Pancreas (tissue), 10 donors: ENCODE results near the gene GRIK5. TPM values are rescaled to one million over a fixed set of nuclear protein-coding genes. Genes with fewer than 3 reads are reported as not detected.

Source experiments
- ATAC-seq, 4 donors: fragments of 200-7000 bp; cut with Tn5 transposase; one replicate each; pipeline versions ENCODE4 v1.8.0 to v1.9.1; 2020; ENCODE audit warnings: mild to moderate bottlenecking in 4 of 4, moderate library complexity in 4 of 4
- DNase-seq, 6 donors: peaks; one replicate each; pipeline ENCODE4 v3.0.0-alpha.2; 2020
- FAIRE-seq: peaks from 2 replicates; lab custom pipeline; 2012; peaks lifted over from hg19 to GRCh38; lab: Jason Lieb, UNC
- H3K27ac ChIP-seq, 4 donors: fragments of 200-600 bp; sonication (generic); 1 replicate in 3 of 4; 2 replicates in 1 of 4; pipeline versions ENCODE4 v1.5.0 to v1.8.0; 2020
- H3K27me3 ChIP-seq, 4 donors: fragments of 200-600 bp; one replicate each; pipeline ENCODE4 v1.8.0; 2021
- H3K36me3 ChIP-seq, 3 donors: fragments of 200-600 bp; sonication (generic) in 1 of 3; one replicate each; pipeline versions ENCODE4 v1.5.0 to v1.8.0; 2020 to 2021
- H3K4me1 ChIP-seq, 3 donors: fragments of 200-600 bp; one replicate each; pipeline ENCODE4 v1.8.0; 2021
- H3K4me3 ChIP-seq, 4 donors: fragments of 200-600 bp; sonication (generic) in 2 of 4; one replicate each; pipeline versions ENCODE4 v1.5.0 to v1.8.0; 2020 to 2021
- H3K9me3 ChIP-seq, 4 donors: fragments of 200-600 bp; one replicate each; pipeline ENCODE4 v1.8.0; 2021
- CTCF ChIP-seq, 4 donors: fragments of 200-600 bp; sonication (generic) in 3 of 4; IDR thresholded peaks; one replicate each; pipeline versions ENCODE4 v1.5.0 to v1.8.0; 2021; ENCODE audit warnings: antibody characterized with exemption in 4 of 4
- WGBS, 2 donors: extraction: QIAGEN DNeasy Blood & Tissue Kit; methylation state at CpG; one replicate each; pipeline ENCODE4 v1.1.7; 2013; 5-methylcytosine and 5-hydroxymethylcytosine counted together
- intact Hi-C, 3 donors: fragments of 100-400 bp; cut with DNase I; formaldehyde crosslinking; loops; one replicate each; pipeline versions ENCODE4 v1.11.1 to v1.14.2; 2022
- polyA plus RNA-seq, 2 donors: library from polyadenylated mRNA; stranded (reverse); fragments of 200-250 nt; gene quantifications; one replicate each; pipeline ENCODE4 v1.2.3, GENCODE V29; 2013
- total RNA-seq, 6 donors: library from RNA; stranded (reverse); fragmentation: NEBNext Ultra II Directional in 4 of 6; extraction: Animal tissue kit (Norgen Biotek cat#: 25700) in 4 of 6; gene quantifications; one replicate each; pipeline versions ENCODE4 v1.2.1 to v1.2.4, GENCODE V29; 2021 to 2023
- donor health status: healthy with polysubstance abuse.
- donor health status: DM: no; HTN: no; CAD: no; lungs with moderate emphysema.
- donor health status: DM: no; HTN: no; CAD: no.
- donor health status: control.
- donor health status: control.
- donor health status: Bipolar disorder and iron deficiency.
- donor health status: DM: yes; HTN: yes; CAD: no.
- donor health status: DM: no; HTN: no; CAD: no.
- donor health status: DM: no; HTN: no; CAD: no.
- donor health status: DM: yes; HTN: yes; CAD: no.

Gene GRIK5
- total and polyA plus RNA-seq, 8 donors: 1.9 to 10.5 (median 3.4) TPM

GRCh38 chr19:42074513-42075363 is 4.7 kb upstream of the GRIK5 start:
- Histone ChIP-seq H3K4me3 (peak overlapping the region; percentile 26 to 68 (median 52)), H3K27ac (peak overlapping the region; percentile 83 to 98 (median 92)), H3K27me3 (no peaks in the 10 kb centered on the region), H3K4me1 (peaks cover 0 to 12% (median 10%) of the 10 kb centered on the region in 3 donors), H3K9me3 (no peaks in the 10 kb centered on the region), H3K36me3 (peaks cover 0 to 12% (median 7%) of the 10 kb centered on the region in 3 donors)
- FAIRE-seq (no peak), DNase-seq (peak in 2 of 6 donors; percentile 43 to 47), ATAC-seq (no peak)
- no peak for TF ChIP-seq CTCF (IDR thresholded peaks at IDR 0.05)
- intact Hi-C loops: no loop called here
- WGBS, 2 donors: 64 to 65% methylated on average over 27 of the region's 27 CpGs

GRCh38 chr19:42071247-42071646 is 1.2 kb upstream of the GRIK5 start:
- no peak for DNase-seq
- no peaks in the 10 kb centered on the region for H3K27me3 ChIP-seq
- TF ChIP-seq CTCF (IDR thresholded peaks at IDR 0.05): no peak
- H3K36me3 ChIP-seq: no peaks in the 10 kb centered on the region
- no peak overlapping the region for H3K27ac ChIP-seq
- no peak for FAIRE-seq
- WGBS, 2 donors: 84 to 88% methylated on average over 10 to 12 of the region's 12 CpGs
- peaks cover 0 to 2% (median 0%) of the 10 kb centered on the region in 3 donors for H3K4me1 ChIP-seq
- no peak overlapping the region for H3K4me3 ChIP-seq
- intact Hi-C loops: no loop called here
- ATAC-seq: no peak
- no peaks in the 10 kb centered on the region for H3K9me3 ChIP-seq

- ATAC-seq (peak in 3 of 4 donors; percentile 8 to 23 (median 16)), FAIRE-seq (no peak), DNase-seq (no peak)
- intact Hi-C loops: no loop called here
- WGBS, 2 donors: 22 to 27% methylated on average over 23 to 29 of the region's 29 CpGs
- H3K4me3 ChIP-seq: peak overlapping the region in 1 of 4 donors; percentile 40
- H3K27ac ChIP-seq: no peak overlapping the region
- H3K27me3 ChIP-seq: no peaks in the 10 kb centered on the region
- no peaks in the 10 kb centered on the region for H3K4me1 ChIP-seq
- no peaks in the 10 kb centered on the region for H3K36me3 ChIP-seq
- no peak for TF ChIP-seq CTCF (IDR thresholded peaks at IDR 0.05)
- no peaks in the 10 kb centered on the region for H3K9me3 ChIP-seq
Observed at GRCh38 chr19:42068756-42069571, 1.0 kb downstream of the GRIK5 start.

GRCh38 chr19:42068361-42068755 is 1.6 kb downstream of the GRIK5 start:
- TF ChIP-seq CTCF (IDR thresholded peaks at IDR 0.05): no peak
- no peaks in the 10 kb centered on the region for H3K4me1 ChIP-seq
- ATAC-seq: no peak
- WGBS, 2 donors: 36 to 38% methylated on average over 8 of the region's 8 CpGs
- intact Hi-C loops: no loop called here
- H3K36me3 ChIP-seq: no peaks in the 10 kb centered on the region
- H3K9me3 ChIP-seq: no peaks in the 10 kb centered on the region
- no peak for DNase-seq
- no peak overlapping the region for H3K27ac ChIP-seq
- FAIRE-seq: no peak
- H3K27me3 ChIP-seq: no peaks in the 10 kb centered on the region
- H3K4me3 ChIP-seq: peak overlapping the region in 1 of 4 donors; percentile 40
